Smooth muscle cell (in vitro differentiated cells): Measurements from ENCODE around the gene PARP8. TPM values are rescaled to one million over a fixed set of nuclear protein-coding genes. Genes with fewer than 3 reads are reported as not detected.
A peak's percentile ranks its signal among the peaks of the same experiment; 100 is the strongest.

Experiments
- DNase-seq: peaks from one replicate; lab custom pipeline; 2025; ENCODE audit not compliant: unreplicated experiment; lab: John Stamatoyannopoulos, UW
- H2AFZ ChIP-seq: fragments of 200-600 bp; sonication (generic); 2 replicates; pipeline ENCODE4 v1.6.0; 2016; ENCODE audit warnings: antibody characterized with exemption, low read depth, mild to moderate bottlenecking
- H3F3A ChIP-seq: fragments of 200-600 bp; sonication (generic); 2 replicates; pipeline ENCODE4 v1.6.0; 2017; ENCODE audit warnings: antibody characterized with exemption, low read depth
- H3K27ac ChIP-seq: fragments of 200-600 bp; sonication (generic); 2 replicates; pipeline ENCODE4 v1.5.1; 2016; ENCODE audit warnings: low read depth, mild to moderate bottlenecking
- H3K27me3 ChIP-seq: fragments of 200-600 bp; sonication (generic); 2 replicates; pipeline ENCODE4 v1.6.1; 2016; ENCODE audit warnings: low read depth, mild to moderate bottlenecking
- H3K36me3 ChIP-seq: fragments of 200-600 bp; sonication (generic); 2 replicates; pipeline ENCODE4 v1.5.1; 2016; ENCODE audit warnings: low read depth
- H3K4me1 ChIP-seq: fragments of 200-600 bp; sonication (generic); 2 replicates; pipeline ENCODE4 v1.5.1; 2016; ENCODE audit warnings: low read depth
- H3K4me2 ChIP-seq: fragments of 200-600 bp; sonication (generic); 2 replicates; pipeline ENCODE4 v1.6.0; 2016; ENCODE audit warnings: mild to moderate bottlenecking
- H3K4me3 ChIP-seq: fragments of 200-600 bp; sonication (generic); 2 replicates; pipeline ENCODE4 v1.5.1; 2016; ENCODE audit warnings: mild to moderate bottlenecking
- H3K79me2 ChIP-seq: fragments of 200-600 bp; sonication (generic); 2 replicates; pipeline ENCODE4 v1.6.0; 2016; ENCODE audit warnings: low read depth, mild to moderate bottlenecking
- H3K9ac ChIP-seq: fragments of 200-600 bp; sonication (generic); 2 replicates; pipeline ENCODE4 v1.6.0; 2016; ENCODE audit warnings: low read depth
- H3K9me3 ChIP-seq: fragments of 200-600 bp; sonication (generic); replicated peaks from 2 replicates; pipeline ENCODE4 v1.5.1; 2016; ENCODE audit warnings: low read depth
- H4K20me1 ChIP-seq: fragments of 200-600 bp; sonication (generic); 2 replicates; pipeline ENCODE4 v1.6.0; 2016; ENCODE audit warnings: low read depth
- WGBS: methylation state at CpG from one replicate; pipeline ENCODE4 v1.1.7; 2016; ENCODE audit warnings: low lambda C conversion rate; 5-methylcytosine and 5-hydroxymethylcytosine counted together
- polyA plus RNA-seq: library from polyadenylated mRNA; unstranded; fragments of >200 nt; fragmentation: Nextera tagmentation; extraction: Ambion mirVana; gene quantifications from 2 replicates; pipeline ENCODE4 v1.2.1, GENCODE V29; 2016
- total RNA-seq: library from RNA; depleted of rRNA; stranded (reverse); fragments of >200 nt; gene quantifications from 2 replicates; pipeline ENCODE4 v1.2.3, GENCODE V29; 2014
- TF ChIP-seq, protein P1 (sequence below): fragments of 200-600 bp; sonication (generic); IDR thresholded peaks from 2 replicates; pipeline ENCODE4 v1.5.1; 2017; ENCODE audit warnings: borderline replicate concordance, mild to moderate bottlenecking, antibody characterized with exemption; ENCODE audit not compliant: insufficient read depth, poor library complexity, severe bottlenecking

PARP8 gene
- total and polyA plus RNA-seq, 2 experiments from 2014 or later = 13.6 to 36.2 TPM

DNA sequence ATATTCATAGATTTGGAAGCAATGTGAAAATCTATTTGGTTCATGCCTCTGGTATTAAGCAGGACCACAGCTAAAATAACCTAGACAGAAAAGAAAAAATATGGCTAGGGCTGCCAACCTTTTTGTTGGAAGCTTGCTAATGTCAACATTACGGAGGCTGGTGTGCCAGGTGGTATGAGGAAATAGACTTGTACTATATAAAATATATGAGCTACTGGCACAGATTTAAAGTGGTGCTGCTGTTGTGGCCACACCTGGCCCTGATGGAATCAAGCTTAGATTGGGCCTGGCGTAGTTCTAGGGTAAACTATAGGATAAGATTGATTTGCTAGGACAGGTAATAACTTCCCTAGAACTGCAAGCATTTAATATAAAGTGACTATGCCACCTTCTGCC lies 10.6 kb upstream of the PARP8 start:
- TF ChIP-seq, protein P1, sequence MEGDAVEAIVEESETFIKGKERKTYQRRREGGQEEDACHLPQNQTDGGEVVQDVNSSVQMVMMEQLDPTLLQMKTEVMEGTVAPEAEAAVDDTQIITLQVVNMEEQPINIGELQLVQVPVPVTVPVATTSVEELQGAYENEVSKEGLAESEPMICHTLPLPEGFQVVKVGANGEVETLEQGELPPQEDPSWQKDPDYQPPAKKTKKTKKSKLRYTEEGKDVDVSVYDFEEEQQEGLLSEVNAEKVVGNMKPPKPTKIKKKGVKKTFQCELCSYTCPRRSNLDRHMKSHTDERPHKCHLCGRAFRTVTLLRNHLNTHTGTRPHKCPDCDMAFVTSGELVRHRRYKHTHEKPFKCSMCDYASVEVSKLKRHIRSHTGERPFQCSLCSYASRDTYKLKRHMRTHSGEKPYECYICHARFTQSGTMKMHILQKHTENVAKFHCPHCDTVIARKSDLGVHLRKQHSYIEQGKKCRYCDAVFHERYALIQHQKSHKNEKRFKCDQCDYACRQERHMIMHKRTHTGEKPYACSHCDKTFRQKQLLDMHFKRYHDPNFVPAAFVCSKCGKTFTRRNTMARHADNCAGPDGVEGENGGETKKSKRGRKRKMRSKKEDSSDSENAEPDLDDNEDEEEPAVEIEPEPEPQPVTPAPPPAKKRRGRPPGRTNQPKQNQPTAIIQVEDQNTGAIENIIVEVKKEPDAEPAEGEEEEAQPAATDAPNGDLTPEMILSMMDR = no peak
- no peak overlapping the region for H3K4me3 ChIP-seq
- H3K36me3 ChIP-seq = no peaks in the 10 kb centered on the region
- H2AFZ ChIP-seq = no peak overlapping the region
- no peak overlapping the region for H3K9ac ChIP-seq
- WGBS = 96% methylated on average over 2 of the region's 2 CpGs
- no peak for DNase-seq
- no peaks in the 10 kb centered on the region for H4K20me1 ChIP-seq
- no peaks in the 10 kb centered on the region for H3K4me1 ChIP-seq
- H3K27ac ChIP-seq = no peak overlapping the region
- no peak overlapping the region for H3K4me2 ChIP-seq
- no peaks in the 10 kb centered on the region for H3K27me3 ChIP-seq
- no peaks in the 10 kb centered on the region for H3F3A ChIP-seq
- no peaks in the 10 kb centered on the region for H3K79me2 ChIP-seq
- no peaks in the 10 kb centered on the region for H3K9me3 ChIP-seq

DNA sequence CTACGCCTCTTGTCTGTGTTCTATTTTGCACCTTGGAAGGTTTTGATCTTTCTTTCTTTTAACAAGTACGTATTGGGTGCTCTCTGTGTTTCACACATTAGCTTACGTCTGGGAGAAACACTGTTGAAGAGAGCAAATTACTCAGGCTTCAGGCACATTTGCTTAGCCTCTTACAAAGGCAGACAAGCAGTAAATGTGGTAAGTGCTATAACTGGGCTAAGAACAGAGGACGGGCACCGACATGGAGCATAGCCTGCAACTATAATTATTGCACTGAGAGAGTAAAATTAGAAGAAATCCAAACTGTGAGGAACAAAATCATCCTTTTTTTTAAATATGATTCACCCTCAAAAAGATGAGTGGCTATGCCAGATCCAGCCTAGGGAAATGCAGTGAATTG lies 9.4 kb upstream of the PARP8 start:
- Histone ChIP-seq H3F3A (no peaks in the 10 kb centered on the region), H3K4me3 (no peak overlapping the region), H3K27ac (no peak overlapping the region), H4K20me1 (no peaks in the 10 kb centered on the region), H2AFZ (peak overlapping the region; percentile 49), H3K36me3 (no peaks in the 10 kb centered on the region), H3K4me2 (no peak overlapping the region), H3K79me2 (no peaks in the 10 kb centered on the region), H3K9me3 (no peaks in the 10 kb centered on the region), H3K9ac (no peak overlapping the region), H3K4me1 (no peaks in the 10 kb centered on the region), H3K27me3 (no peaks in the 10 kb centered on the region)
- TF ChIP-seq, protein P1 = no peak
- DNase-seq = no peak
- 82% methylated on average over 5 of the region's 5 CpGs for WGBS

DNA sequence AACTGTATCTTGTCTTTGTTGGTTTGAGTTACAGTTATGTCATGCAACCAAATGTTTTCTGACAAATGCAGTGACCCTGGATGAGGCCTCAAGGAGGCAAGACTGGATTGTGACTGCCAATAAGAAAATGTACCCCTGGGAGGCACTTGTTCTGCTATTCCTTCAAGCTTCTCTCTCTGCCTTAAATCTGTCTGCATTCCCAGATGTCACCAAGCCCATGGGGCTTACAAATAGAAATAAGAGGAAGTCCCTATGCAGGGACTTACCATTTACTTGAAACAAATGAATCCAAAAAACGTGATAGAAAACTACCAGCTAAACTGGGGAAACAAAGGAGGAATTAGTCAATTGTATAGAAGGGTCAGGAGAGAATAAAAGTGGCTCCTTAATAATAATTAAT lies 8.2 kb upstream of the PARP8 start:
- no peak overlapping the region for H3K27ac ChIP-seq
- H3K9ac ChIP-seq = no peak overlapping the region
- DNase-seq = no peak
- H3F3A ChIP-seq = no peaks in the 10 kb centered on the region
- H3K4me3 ChIP-seq = no peak overlapping the region
- H2AFZ ChIP-seq = no peak overlapping the region
- no peak overlapping the region for H3K4me2 ChIP-seq
- no peaks in the 10 kb centered on the region for H3K36me3 ChIP-seq
- H3K9me3 ChIP-seq = no peaks in the 10 kb centered on the region
- H3K4me1 ChIP-seq = no peaks in the 10 kb centered on the region
- H4K20me1 ChIP-seq = no peaks in the 10 kb centered on the region
- H3K79me2 ChIP-seq = no peaks in the 10 kb centered on the region
- no peaks in the 10 kb centered on the region for H3K27me3 ChIP-seq
- 84% methylated on average over 1 of the region's 1 CpG for WGBS
- TF ChIP-seq, protein P1 = no peak

DNA sequence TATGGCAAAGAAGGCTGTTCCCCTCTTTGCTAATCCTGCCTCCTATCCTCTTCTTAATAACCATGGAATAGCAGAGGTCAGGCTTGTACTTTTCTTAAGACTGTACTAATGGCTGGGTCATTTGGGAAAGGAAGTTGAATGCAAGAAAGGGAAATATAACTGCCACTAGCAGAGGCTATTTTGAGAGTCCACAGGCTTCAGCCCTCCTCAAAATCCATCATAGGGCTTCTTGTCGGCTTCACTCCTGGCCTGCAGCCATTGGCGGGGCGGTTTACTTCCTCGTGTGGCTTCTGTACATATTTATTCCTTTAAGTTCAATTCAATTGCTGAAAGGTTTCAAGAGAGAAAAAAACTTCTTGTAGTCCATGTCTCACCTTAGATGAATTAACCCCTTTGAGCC lies 2.8 kb upstream of the PARP8 start:
- TF ChIP-seq, protein P1 = no peak
- WGBS = 90% methylated on average over 4 of the region's 4 CpGs
- H3K4me1 ChIP-seq = peaks cover 3% of the 10 kb centered on the region

More for the DNA sequence above, 2.8 kb upstream of the PARP8 start:
- Histone ChIP-seq H3K79me2 (peaks cover 16% of the 10 kb centered on the region), H4K20me1 (no peaks in the 10 kb centered on the region), H3F3A (no peaks in the 10 kb centered on the region), H3K9ac (no peak overlapping the region), H3K27ac (no peak overlapping the region), H2AFZ (no peak overlapping the region), H3K9me3 (no peaks in the 10 kb centered on the region), H3K36me3 (no peaks in the 10 kb centered on the region), H3K27me3 (no peaks in the 10 kb centered on the region), H3K4me2 (no peak overlapping the region), H3K4me3 (no peak overlapping the region)
- no peak for DNase-seq
